GM23248 (cell line): ENCODE measurements around the gene EPS8L2. TPM values are rescaled to one million over a fixed set of nuclear protein-coding genes. Genes with fewer than 3 reads are reported as not detected.

Experiments
- DNase-seq: peaks from one replicate; pipeline ENCODE4 v3.0.0-alpha.2; 2015
- H2AFZ ChIP-seq: fragments of 200-600 bp; sonication (generic); 2 replicates; pipeline ENCODE4 v1.6.1; 2016; ENCODE audit warnings: antibody characterized with exemption
- H3F3A ChIP-seq: fragments of 200-600 bp; sonication (generic); 2 replicates; pipeline ENCODE4 v1.6.1; 2016; ENCODE audit warnings: mild to moderate bottlenecking, antibody characterized with exemption, mixed run types; ENCODE audit not compliant: insufficient read depth
- H3K27ac ChIP-seq: fragments of 200-600 bp; sonication (generic); 2 replicates; pipeline ENCODE4 v1.5.1; 2016; ENCODE audit warnings: mild to moderate bottlenecking
- H3K27me3 ChIP-seq: fragments of 200-600 bp; sonication (generic); replicated peaks from 2 replicates; pipeline ENCODE4 v1.6.1; 2016; ENCODE audit warnings: mild to moderate bottlenecking; ENCODE audit not compliant: insufficient read depth
- H3K36me3 ChIP-seq: fragments of 200-600 bp; sonication (generic); 2 replicates; pipeline ENCODE4 v1.6.1; 2016; ENCODE audit warnings: low read depth, mild to moderate bottlenecking
- H3K4me1 ChIP-seq: fragments of 200-600 bp; sonication (generic); 2 replicates; pipeline ENCODE4 v1.6.1; 2016; ENCODE audit warnings: mild to moderate bottlenecking; ENCODE audit not compliant: insufficient read depth
- H3K4me2 ChIP-seq: fragments of 200-600 bp; sonication (generic); one replicate; pipeline ENCODE4 v1.6.1; 2016; ENCODE audit warnings: mild to moderate bottlenecking; ENCODE audit not compliant: unreplicated experiment
- H3K4me3 ChIP-seq: fragments of 200-600 bp; sonication (generic); 2 replicates; pipeline ENCODE4 v1.5.1; 2016; ENCODE audit warnings: mild to moderate bottlenecking
- H3K79me2 ChIP-seq: fragments of 200-600 bp; sonication (generic); 2 replicates; pipeline ENCODE4 v1.6.1; 2016; ENCODE audit warnings: mild to moderate bottlenecking; ENCODE audit not compliant: insufficient read depth
- H3K9ac ChIP-seq: fragments of 200-600 bp; sonication (generic); 2 replicates; pipeline ENCODE4 v1.6.1; 2016; ENCODE audit warnings: mild to moderate bottlenecking
- H3K9me2 ChIP-seq: fragments of 200-600 bp; sonication (generic); 2 replicates; pipeline ENCODE4 v1.6.1; 2016; ENCODE audit warnings: mixed run types, mild to moderate bottlenecking, moderate library complexity; ENCODE audit not compliant: insufficient read depth
- H3K9me3 ChIP-seq: fragments of 200-600 bp; sonication (generic); one replicate; pipeline ENCODE4 v1.6.1; 2017; ENCODE audit warnings: low read depth
- H4K20me1 ChIP-seq: fragments of 200-600 bp; sonication (generic); 2 replicates; pipeline ENCODE4 v1.6.0; 2016; ENCODE audit not compliant: insufficient read depth
- EZH2 ChIP-seq: fragments of 200-600 bp; sonication (generic); IDR thresholded peaks from 2 replicates; pipeline ENCODE4 v1.6.1; 2018; ENCODE audit warnings: antibody characterized with exemption, mild to moderate bottlenecking; ENCODE audit not compliant: insufficient read depth, poor library complexity, severe bottlenecking
- EZH2phosphoT487 ChIP-seq: fragments of 200-600 bp; sonication (generic); IDR thresholded peaks from 2 replicates; pipeline ENCODE4 v1.6.1; 2018; ENCODE audit warnings: antibody characterized with exemption, moderate library complexity, mild to moderate bottlenecking, low read depth; ENCODE audit not compliant: insufficient read depth
- WGBS, 2 experiments: methylation state at CpG; one replicate each; pipeline ENCODE4 v1.1.6; 2015 to 2017; ENCODE audit warnings: low lambda C conversion rate in 2 of 2, low coverage in 1 of 2; ENCODE audit errors: missing lambda C conversion rate in 2 of 2; 5-methylcytosine and 5-hydroxymethylcytosine counted together
- in situ Hi-C: fragments of 300-500 bp; cut with MboI; formaldehyde crosslinking; loops from 2 replicates; pipeline ENCODE4 v1.15.0; 2020
- polyA plus RNA-seq: library from polyadenylated mRNA; unstranded; fragments of >200 nt; fragmentation: Nextera tagmentation; extraction: Ambion mirVana; gene quantifications from 2 replicates; pipeline ENCODE4 v1.2.1, GENCODE V29; 2016
- total RNA-seq: library from RNA; depleted of rRNA; stranded (reverse); fragments of >200 nt; shearing (Covaris generic); gene quantifications from 2 replicates; pipeline ENCODE4 v1.2.3, GENCODE V29; 2014

Gene EPS8L2
- total and polyA plus RNA-seq, 2 experiments from 2014 or later, result 48.2 to 58.3 TPM

DNA sequence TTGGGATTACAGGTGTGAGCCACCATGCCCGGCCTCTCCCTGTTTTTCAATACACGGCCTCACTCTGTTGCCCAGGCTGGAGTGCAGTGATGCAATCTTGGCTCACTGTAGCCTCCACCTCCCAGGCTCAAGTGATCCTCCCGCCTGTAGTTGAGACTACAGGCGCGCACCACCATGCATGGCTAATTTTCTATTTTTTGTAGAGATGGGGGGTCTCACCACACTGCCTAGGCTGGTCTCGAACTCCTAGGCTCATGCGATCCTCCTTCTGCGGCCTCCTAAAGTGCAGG, 59.7 kb downstream of the EPS8L2 start:
- Histone ChIP-seq H3K9me3 (no peaks in the 10 kb centered on the region), H3K27me3 (no peaks in the 10 kb centered on the region), H3K36me3 (peaks cover 44% of the 10 kb centered on the region), H3K79me2 (peaks cover 8% of the 10 kb centered on the region), H3F3A (peaks cover 51% of the 10 kb centered on the region), H3K4me3 (no peak overlapping the region), H2AFZ (no peak overlapping the region), H3K9ac (no peak overlapping the region), H3K4me1 (peaks cover 6% of the 10 kb centered on the region), H3K27ac (no peak overlapping the region), H3K4me2 (no peak overlapping the region), H4K20me1 (no peaks in the 10 kb centered on the region; the same call in 1 of the 2 replicates), H3K9me2 (no peaks in the 10 kb centered on the region)
- TF ChIP-seq EZH2, result no peak
- no peak for TF ChIP-seq EZH2phosphoT487
- in situ Hi-C loops, result no loop called here
- 98 to 99% methylated on average over 8 of the region's 8 CpGs for WGBS, 2 experiments
- no peak for DNase-seq

DNA sequence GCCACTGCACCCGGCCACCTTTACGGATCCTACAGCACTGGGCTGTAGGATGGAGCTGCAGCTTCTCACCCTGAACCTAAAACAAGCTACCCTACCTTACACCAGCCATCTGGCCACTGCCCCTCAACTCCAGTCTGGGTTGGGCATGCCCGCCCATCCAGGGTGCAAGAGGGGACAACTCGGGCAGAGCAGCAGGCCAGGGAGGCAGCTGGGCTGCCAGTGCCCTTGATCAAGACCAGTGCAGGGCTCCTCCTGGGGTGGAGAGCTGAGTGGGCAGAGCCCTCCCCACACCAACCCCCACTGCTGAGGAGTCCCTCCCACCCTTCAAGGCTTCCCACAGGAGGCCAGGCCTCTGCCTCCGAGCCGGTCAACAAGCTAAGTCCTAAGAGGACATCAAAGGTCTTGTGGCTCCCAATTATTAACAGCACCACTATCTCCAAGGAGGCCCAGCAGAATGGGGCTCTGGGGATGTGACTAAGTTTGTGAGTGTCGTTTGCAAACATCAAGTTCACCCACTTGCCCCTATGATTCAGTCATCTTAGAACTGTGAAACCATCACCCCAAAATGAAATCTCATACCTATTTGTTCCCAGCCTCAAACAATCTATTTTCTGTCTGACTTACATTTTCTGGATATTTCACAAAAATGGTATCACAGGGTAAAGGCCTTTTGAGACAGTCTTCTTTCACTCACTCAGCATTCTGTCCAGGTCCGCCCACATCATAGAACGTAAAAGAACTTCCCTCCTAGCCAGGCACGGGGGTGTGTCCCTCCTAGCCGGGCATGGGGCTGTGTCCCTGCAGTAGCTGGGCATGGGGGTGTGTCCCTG, 60.3 kb downstream of the EPS8L2 start:
- DNase-seq, result no peak
- no peaks in the 10 kb centered on the region; the same call in 1 of the 2 replicates for H4K20me1 ChIP-seq

DNA sequence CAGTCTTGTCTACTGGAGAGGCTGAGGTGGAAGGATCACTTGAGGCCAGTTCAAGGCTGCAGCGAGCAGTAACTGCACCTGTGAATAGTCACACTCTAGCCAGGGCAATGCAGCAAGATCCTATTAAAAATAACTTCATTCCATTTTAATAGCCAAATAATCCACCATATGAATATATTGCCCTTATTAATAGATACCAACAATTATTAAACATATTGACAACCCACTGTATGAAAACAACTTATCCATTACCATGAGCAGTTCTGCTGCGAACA, 60.8 kb downstream of the EPS8L2 start:
- H3K9ac ChIP-seq, result no peak overlapping the region
- no peak overlapping the region for H2AFZ ChIP-seq
- no peak for DNase-seq
- in situ Hi-C loops, result no loop called here
- H4K20me1 ChIP-seq, result no peaks in the 10 kb centered on the region; the same call in 1 of the 2 replicates
- no peak overlapping the region for H3K4me2 ChIP-seq
- peaks cover 44% of the 10 kb centered on the region for H3F3A ChIP-seq
- no peaks in the 10 kb centered on the region for H3K27me3 ChIP-seq
- no peak overlapping the region for H3K27ac ChIP-seq
- TF ChIP-seq EZH2, result no peak
- peaks cover 6% of the 10 kb centered on the region for H3K4me1 ChIP-seq
- H3K4me3 ChIP-seq, result no peak overlapping the region
- 87 to 96% methylated on average over 2 of the region's 2 CpGs for WGBS, 2 experiments
- peaks cover 19% of the 10 kb centered on the region for H3K79me2 ChIP-seq
- no peaks in the 10 kb centered on the region for H3K9me3 ChIP-seq
- peaks cover 35% of the 10 kb centered on the region for H3K36me3 ChIP-seq
- H3K9me2 ChIP-seq, result no peaks in the 10 kb centered on the region

More for the DNA sequence above, 60.3 kb downstream of the EPS8L2 start:
- H3K36me3 ChIP-seq, result peaks cover 40% of the 10 kb centered on the region
- H3K4me2 ChIP-seq, result no peak overlapping the region
- H2AFZ ChIP-seq, result no peak overlapping the region
- peaks cover 6% of the 10 kb centered on the region for H3K4me1 ChIP-seq
- no peak overlapping the region for H3K27ac ChIP-seq
- in situ Hi-C loops, result no loop called here
- peaks cover 13% of the 10 kb centered on the region for H3K79me2 ChIP-seq
- no peaks in the 10 kb centered on the region for H3K27me3 ChIP-seq
- WGBS, 2 experiments, result 64 to 69% methylated on average over 11 of the region's 11 CpGs
- no peaks in the 10 kb centered on the region for H3K9me3 ChIP-seq
- H3K4me3 ChIP-seq, result no peak overlapping the region
- no peak for TF ChIP-seq EZH2
- no peak for TF ChIP-seq EZH2phosphoT487
- no peak overlapping the region for H3K9ac ChIP-seq
- H3K9me2 ChIP-seq, result no peaks in the 10 kb centered on the region
- H3F3A ChIP-seq, result peaks cover 49% of the 10 kb centered on the region

DNA sequence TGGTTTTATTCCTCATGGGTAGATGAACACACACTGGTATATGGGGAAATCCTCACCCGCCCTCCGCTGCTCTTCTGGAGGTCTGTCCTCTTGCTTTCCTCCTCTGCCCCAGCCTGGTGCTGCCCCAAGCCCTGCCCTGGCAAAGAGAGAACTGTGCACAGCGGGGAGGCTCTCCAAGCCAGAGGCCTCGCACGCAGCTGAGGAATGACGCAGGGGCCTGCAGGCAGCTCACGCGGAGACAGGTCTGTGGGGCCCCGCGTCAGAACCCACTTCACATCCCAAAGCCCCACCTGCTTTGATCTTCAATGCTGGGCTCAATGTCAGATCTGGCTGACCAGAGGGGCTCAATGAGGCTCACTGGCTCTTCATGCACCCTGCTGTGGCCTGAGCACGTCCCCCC, 61.2 kb downstream of the EPS8L2 start:
- Histone ChIP-seq H3K27me3 (no peaks in the 10 kb centered on the region), H3K9me2 (no peaks in the 10 kb centered on the region), H3F3A (peaks cover 41% of the 10 kb centered on the region), H2AFZ (no peak overlapping the region), H3K4me2 (no peak overlapping the region), H3K9ac (no peak overlapping the region), H3K9me3 (no peaks in the 10 kb centered on the region), H3K27ac (no peak overlapping the region), H3K4me1 (peaks cover 4% of the 10 kb centered on the region), H4K20me1 (no peaks in the 10 kb centered on the region; the same call in 1 of the 2 replicates), H3K36me3 (peaks cover 32% of the 10 kb centered on the region), H3K79me2 (peaks cover 23% of the 10 kb centered on the region), H3K4me3 (no peak overlapping the region)
- in situ Hi-C loops, result no loop called here
- DNase-seq, result no peak
- no peak for TF ChIP-seq EZH2phosphoT487
- TF ChIP-seq EZH2, result no peak
- 91 to 92% methylated on average over 11 of the region's 11 CpGs for WGBS, 2 experiments
